ENCODE data around the gene LIMK1.

DNA sequence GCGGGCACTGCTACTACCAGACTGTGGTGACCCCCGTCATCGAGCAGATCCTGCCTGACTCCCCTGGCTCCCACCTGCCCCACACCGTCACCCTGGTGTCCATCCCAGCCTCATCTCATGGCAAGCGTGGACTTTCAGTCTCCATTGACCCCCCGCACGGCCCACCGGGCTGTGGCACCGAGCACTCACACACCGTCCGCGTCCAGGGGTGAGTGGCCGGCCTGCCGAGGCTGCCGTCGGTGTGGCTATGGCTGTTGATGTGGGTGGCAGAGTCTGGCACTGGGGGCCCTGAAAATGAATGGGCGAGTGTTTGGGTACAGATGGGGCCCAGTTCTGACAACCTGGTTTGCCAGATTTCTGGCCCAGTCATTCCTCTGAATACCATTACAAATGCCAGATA, 15.4 kb downstream of the LIMK1 start:
- TF ChIP-seq EZH2phosphoT487 (IDR thresholded peaks at IDR 0.05; ENCODE audit: unreplicated experiment), result no peak
- TF ChIP-seq CTCF (conservative IDR thresholded peaks at IDR 0.05; ENCODE audit: low read depth in 2 of 2), result no peak
- no peak for TF ChIP-seq POLR2AphosphoS5 (IDR thresholded peaks at IDR 0.05; ENCODE audit: low read depth)
- TF ChIP-seq EZH2 (IDR thresholded peaks at IDR 0.05; ENCODE audit: low read depth, unreplicated experiment), result no peak
- TF ChIP-seq, protein P1, sequence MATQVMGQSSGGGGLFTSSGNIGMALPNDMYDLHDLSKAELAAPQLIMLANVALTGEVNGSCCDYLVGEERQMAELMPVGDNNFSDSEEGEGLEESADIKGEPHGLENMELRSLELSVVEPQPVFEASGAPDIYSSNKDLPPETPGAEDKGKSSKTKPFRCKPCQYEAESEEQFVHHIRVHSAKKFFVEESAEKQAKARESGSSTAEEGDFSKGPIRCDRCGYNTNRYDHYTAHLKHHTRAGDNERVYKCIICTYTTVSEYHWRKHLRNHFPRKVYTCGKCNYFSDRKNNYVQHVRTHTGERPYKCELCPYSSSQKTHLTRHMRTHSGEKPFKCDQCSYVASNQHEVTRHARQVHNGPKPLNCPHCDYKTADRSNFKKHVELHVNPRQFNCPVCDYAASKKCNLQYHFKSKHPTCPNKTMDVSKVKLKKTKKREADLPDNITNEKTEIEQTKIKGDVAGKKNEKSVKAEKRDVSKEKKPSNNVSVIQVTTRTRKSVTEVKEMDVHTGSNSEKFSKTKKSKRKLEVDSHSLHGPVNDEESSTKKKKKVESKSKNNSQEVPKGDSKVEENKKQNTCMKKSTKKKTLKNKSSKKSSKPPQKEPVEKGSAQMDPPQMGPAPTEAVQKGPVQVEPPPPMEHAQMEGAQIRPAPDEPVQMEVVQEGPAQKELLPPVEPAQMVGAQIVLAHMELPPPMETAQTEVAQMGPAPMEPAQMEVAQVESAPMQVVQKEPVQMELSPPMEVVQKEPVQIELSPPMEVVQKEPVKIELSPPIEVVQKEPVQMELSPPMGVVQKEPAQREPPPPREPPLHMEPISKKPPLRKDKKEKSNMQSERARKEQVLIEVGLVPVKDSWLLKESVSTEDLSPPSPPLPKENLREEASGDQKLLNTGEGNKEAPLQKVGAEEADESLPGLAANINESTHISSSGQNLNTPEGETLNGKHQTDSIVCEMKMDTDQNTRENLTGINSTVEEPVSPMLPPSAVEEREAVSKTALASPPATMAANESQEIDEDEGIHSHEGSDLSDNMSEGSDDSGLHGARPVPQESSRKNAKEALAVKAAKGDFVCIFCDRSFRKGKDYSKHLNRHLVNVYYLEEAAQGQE (IDR thresholded peaks at IDR 0.05; ENCODE audit: unreplicated experiment), result no peak
- TF ChIP-seq CREB1 (CRISPR knock-in tag; IDR thresholded peaks at IDR 0.05; ENCODE audit: low read depth), result no peak
- TF ChIP-seq JUNB (IDR thresholded peaks at IDR 0.05; ENCODE audit: unreplicated experiment), result no peak
- no peak for TF ChIP-seq STAT1 (IDR thresholded peaks at IDR 0.05; ENCODE audit: unreplicated experiment)
